ENCODE measurements around the gene PTRH1. TPM values are rescaled to one million over a fixed set of nuclear protein-coding genes. Genes with fewer than 3 reads are reported as not detected.

PTRH1 gene
- total and polyA plus RNA-seq, 2 of the 4 experiments (the other 2 are of a cell fraction): 5.4 to 14.8 TPM

GRCh38 chr9:127746959-127747569 lies 31.6 kb upstream of the PTRH1 start:
- Histone ChIP-seq H3K36me3 (ENCODE audit: control insufficient read depth, insufficient read depth, low read length) (no peaks in the 10 kb centered on the region), H3K4me3 (ENCODE audit: insufficient read depth, low read depth, low read length) (no peak overlapping the region), H2AFZ (replicated peaks; ENCODE audit: low read length, poor library complexity) (no peak overlapping the region), H2BK20ac (ENCODE audit: low read depth, low read length) (no peak overlapping the region), H2AK5ac (ENCODE audit: low read depth, low read length) (no peak overlapping the region), H2BK15ac (ENCODE audit: low read depth, low read length) (no peak overlapping the region), H2AK9ac (replicated peaks; ENCODE audit: low read depth, low read length, poor library complexity) (no peak overlapping the region), H3K4me1 (ENCODE audit: control insufficient read depth, insufficient read depth, low read length) (no peaks in the 10 kb centered on the region), H3K23ac (ENCODE audit: low read depth, low read length) (no peak overlapping the region), H3K14ac (replicated peaks; ENCODE audit: low read depth, low read length) (no peak overlapping the region), H3K27me3 (ENCODE audit: control insufficient read depth, insufficient read depth, low read length) (peaks cover 47% of the 10 kb centered on the region), H4K5ac (ENCODE audit: low read depth, low read length) (no peak overlapping the region), H2BK5ac (ENCODE audit: low read depth, low read length, poor library complexity, severe bottlenecking) (no peak overlapping the region), H3K18ac (ENCODE audit: low read depth, low read length) (no peak overlapping the region), H4K20me1 (ENCODE audit: insufficient read depth, low read length) (no peaks in the 10 kb centered on the region), H4K8ac (ENCODE audit: low read depth in 2 of 2, low read length in 2 of 2) (no peak overlapping the region), H3K4ac (ENCODE audit: low read depth, low read length) (no peak overlapping the region), H2BK120ac (ENCODE audit: low read depth, low read length) (no peak overlapping the region), H3K9me1 (ENCODE audit: insufficient read depth, low read length) (no peaks in the 10 kb centered on the region), H3K79me1 (ENCODE audit: low read depth in 1 of 2, low read length in 2 of 2) (no peaks in the 10 kb centered on the region), H3K27ac (ENCODE audit: insufficient read depth, low read length) (no peak overlapping the region), H3K9ac (ENCODE audit: low read depth, low read length) (no peak overlapping the region), H4K91ac (ENCODE audit: insufficient read depth, low read depth, low read length) (no peak overlapping the region), H3K4me2 (ENCODE audit: low read depth, low read length) (no peak overlapping the region), H3K9me3 (ENCODE audit: control insufficient read depth, insufficient read depth, low read length) (no peaks in the 10 kb centered on the region), H3K56ac (ENCODE audit: extremely low read depth, insufficient read depth, low read length) (no peak overlapping the region)
- no TSS peak for BruUV-seq (replicated peaks)
- 40% methylated on average over 3 of the region's 15 CpGs; no CpG with 5 or more reads in 1 of the 2 experiments for WGBS, 2 experiments (ENCODE audit: extremely low coverage in 2 of 2, insufficient read length in 1 of 2)
- ATAC-seq (ENCODE audit: low read depth) (no peak), DNase-seq (no peak)
- TF ChIP-seq MXI1 (IDR thresholded peaks at IDR 0.05; ENCODE audit: borderline replicate concordance, low read depth, low read length) (no peak), USF2 (IDR thresholded peaks at IDR 0.05; ENCODE audit: low read depth, low read length) (no peak), FOS (IDR thresholded peaks at IDR 0.05; ENCODE audit: low read depth, low read length) (no peak), CHD1 (IDR thresholded peaks at IDR 0.05; ENCODE audit: low read depth, low read length) (no peak), SMC3 (IDR thresholded peaks at IDR 0.05; ENCODE audit: low read depth, low read length) (no peak), MAZ (IDR thresholded peaks at IDR 0.05; ENCODE audit: borderline replicate concordance, low read depth, low read length) (no peak), RAD21 (IDR thresholded peaks at IDR 0.05; ENCODE audit: low read length) (no peak), ELK1 (IDR thresholded peaks at IDR 0.05; ENCODE audit: borderline replicate concordance, low read depth, low read length) (no peak), MAFK (IDR thresholded peaks at IDR 0.05; ENCODE audit: low read depth, low read length) (no peak)
- CTCF ChIA-PET: no interaction called here
- in situ Hi-C loops (cut with MboI; ENCODE audit: low sequenced_read_pairs) (no loop called here), dilution Hi-C loops (cut with HindIII; ENCODE audit: low sequenced_read_pairs, unreplicated experiment) (no loop called here), intact Hi-C loops (cut with micrococcal nuclease) (no loop called here)
- POLR2A ChIA-PET (ENCODE audit: unreplicated experiment): no interaction called here

Data from IMR-90 (cell line).